HPDE6-E6E7 (cell line): ENCODE measurements around the gene GDF7.
"Not testable (repeated sequence)": the region's sequence is repeated elsewhere in the genome, so short reads cannot be mapped to it uniquely, and the experiment has no call there.

Experiments
- DNase-seq: peaks from one replicate; pipeline ENCODE4 v3.0.0; 2011; ENCODE audit warnings: missing footprints; ENCODE audit errors: extremely low spot score

Gene GDF7

DNA sequence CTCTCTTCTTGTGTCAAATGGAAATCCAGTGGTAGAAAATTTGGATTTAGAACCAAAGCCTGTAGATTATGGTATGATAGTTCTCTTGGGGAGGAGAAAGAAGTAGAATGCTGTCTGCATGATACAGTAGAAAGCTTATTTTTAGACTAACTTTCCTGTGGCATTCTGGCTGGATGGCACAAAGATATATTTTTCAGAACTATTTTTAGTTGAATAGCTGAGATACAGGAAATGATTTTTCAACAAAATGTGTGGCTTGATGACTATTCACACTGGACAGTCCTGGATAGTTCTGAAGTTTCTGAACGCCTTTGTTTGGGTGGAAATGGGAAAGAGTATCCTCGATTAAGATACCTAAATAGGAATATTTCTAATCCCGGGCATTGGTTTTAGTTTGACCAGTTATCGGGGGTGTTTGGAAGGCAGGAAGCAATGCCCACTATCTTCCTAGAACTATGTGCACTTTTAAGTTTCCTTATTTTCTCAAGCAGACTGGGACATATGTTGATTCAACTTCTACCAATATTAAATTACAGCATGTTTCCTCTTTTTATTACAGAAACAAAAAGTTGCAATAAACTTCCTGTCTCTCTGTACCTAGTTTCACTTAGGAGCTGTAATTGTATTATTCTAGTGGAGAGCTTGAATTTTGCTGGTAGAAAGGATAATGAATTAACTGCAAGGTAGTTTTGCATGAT is 32.1 kb downstream of the GDF7 start:
- no peak for DNase-seq

GRCh38 chr2:20702563-20702962 is 35.6 kb downstream of the GDF7 start:
- no peak for DNase-seq

DNA sequence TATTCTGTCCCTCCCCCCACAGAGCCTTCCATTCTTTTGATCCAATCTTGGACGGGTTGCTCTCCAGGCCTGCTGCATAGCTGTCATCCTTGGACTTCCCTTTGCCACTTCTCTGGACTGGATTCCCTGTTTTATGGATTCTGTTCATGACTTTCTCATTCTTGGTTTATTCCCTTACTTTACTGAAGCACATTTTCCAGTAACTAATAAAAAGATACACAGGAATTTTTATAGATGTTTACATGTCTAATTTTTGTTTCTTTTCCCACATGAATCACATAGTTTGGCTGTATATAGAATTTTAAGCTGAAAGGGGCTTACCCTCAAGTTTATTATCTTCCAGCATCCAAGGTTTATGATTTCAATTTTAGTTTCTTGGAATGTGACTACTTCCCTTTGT is 37.9 kb downstream of the GDF7 start:
- DNase-seq = no peak

GRCh38 chr2:20706217-20706616 is 39.3 kb downstream of the GDF7 start:
- DNase-seq = no peak

DNA sequence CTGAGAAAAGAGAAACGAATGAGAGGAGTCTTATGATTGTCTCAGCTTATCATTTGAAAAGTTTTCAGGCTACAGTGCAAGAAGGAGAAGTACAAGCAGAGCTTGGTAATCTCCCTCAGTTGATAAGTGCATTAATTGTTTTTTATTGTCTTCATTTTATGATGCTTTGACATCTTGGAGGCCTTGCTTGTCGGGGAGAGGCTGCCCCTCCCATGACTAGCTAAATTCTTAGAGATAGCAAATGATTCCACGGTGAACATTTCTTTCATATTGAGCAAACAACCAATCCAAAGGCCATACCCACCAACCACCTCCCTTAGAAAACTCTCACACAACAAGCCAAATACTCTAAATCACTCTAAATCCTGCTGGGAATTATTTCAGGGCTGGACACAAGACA is 39.8 kb downstream of the GDF7 start:
- no peak for DNase-seq

GRCh38 chr2:20707601-20708000 is 40.7 kb downstream of the GDF7 start:
- no peak for DNase-seq

- not testable (repeated sequence) for DNase-seq
Observed at GRCh38 chr2:20711641-20712040, 44.7 kb downstream of the GDF7 start.

DNA sequence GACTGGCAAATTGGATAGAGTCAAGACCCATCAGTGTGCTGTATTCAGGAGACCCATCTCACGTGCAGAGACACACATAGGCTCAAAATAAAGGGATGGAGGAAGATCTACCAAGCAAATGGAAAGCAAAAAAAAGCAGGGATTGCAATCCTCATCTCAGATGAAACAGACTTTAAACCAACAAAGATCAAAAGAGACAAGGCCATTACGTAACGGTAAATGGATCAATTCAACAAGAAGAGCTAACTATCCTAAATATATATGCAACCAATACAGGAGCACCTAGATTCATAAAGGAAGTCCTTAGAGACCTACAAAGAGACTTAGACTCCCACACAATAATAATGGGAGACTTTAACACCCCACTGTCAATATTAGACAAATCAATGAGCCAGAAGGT is 46.6 kb downstream of the GDF7 start:
- DNase-seq = not testable (repeated sequence)

GRCh38 chr2:20714412-20714811 is 47.5 kb downstream of the GDF7 start:
- DNase-seq = not testable (repeated sequence)

- DNase-seq = not testable (repeated sequence)
Observed at GRCh38 chr2:20716164-20716563, 49.2 kb downstream of the GDF7 start.

DNA sequence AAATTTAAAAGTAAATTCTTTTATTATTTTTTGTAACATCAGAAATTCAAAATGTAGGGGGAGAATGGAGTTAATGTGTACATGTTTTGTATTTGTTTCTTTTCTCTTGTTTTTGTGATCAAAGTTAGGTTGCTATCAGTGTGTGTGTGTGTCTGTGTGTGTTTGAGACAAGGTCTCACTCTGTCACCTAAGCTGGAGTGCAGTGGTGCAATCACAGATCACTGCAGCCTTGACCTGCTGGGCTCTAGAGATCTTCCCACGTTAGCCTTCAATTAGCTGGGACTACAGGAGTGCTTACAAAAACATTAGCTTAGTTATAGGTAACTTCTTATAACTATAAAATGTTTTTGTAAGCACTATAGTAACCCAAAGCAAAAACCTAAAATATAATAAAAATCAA is 50.7 kb downstream of the GDF7 start:
- DNase-seq = no peak

GRCh38 chr2:20722592-20723240 is 55.8 kb downstream of the GDF7 start:
- no peak for DNase-seq

DNA sequence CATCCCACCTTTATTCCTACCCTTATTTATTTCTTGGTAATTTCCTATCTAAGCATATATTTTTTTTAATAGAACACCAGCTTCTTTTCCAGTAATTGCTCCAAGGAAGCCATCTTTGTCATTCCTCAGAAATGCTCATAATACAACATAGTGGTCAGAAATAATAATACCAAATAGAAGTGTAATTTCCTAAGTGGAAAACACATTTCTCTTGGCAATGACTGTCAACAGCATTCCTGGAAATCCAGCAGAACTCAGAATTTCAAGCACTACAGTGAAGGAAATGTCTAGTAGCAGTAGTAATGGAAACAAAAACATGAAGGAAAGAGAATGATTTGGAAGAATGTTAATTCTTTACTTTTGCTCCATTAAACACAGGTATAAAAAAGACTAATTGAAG is 56.6 kb downstream of the GDF7 start:
- no peak for DNase-seq

DNA sequence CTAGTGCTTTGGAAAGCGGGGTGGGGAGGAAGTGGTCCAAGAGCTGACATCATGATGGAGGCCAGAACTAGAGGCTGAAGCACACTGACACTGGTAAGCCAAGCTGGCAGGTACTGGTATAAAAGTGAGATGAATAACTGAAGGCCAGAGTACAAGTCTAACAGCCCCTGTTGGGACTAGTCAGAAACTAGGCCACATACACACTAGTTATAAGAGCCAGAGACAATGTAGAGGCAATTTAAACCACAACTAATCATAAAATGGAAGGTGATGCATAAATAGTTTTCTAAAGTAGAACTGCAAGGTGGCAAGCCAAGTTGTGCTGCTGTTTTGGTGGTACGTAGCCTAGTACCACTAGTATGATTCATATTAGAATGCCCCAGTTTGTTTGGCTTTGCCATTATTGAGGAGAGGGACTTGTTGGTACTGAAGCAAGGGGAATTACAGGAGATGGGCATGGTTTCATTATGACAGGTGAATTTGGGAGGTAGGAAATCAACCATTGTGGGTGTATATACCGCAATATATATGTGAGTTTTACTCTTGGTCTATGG is 57.6 kb downstream of the GDF7 start:
- DNase-seq = no peak

DNA sequence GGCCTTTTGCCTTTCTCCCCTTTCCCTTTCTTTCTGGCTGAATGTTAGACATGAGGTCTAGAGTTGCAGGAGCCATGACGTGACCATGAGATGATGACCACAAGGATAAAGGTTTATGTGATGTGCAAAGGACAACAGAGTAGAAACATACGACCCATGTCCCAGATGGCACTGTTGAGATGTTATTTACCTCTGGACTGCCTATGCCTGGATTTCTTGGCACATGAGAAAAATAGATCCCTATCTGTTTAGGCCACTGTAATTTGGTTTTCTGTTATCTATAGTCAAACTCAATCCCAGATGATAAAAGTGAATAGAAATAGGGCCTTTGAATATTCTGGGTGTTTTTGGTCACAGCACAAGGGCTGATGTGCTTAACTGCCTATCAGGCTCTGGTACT is 58.8 kb downstream of the GDF7 start:
- no peak for DNase-seq

- no peak for DNase-seq
Observed at GRCh38 chr2:20726913-20727312, 60.0 kb downstream of the GDF7 start.

DNA sequence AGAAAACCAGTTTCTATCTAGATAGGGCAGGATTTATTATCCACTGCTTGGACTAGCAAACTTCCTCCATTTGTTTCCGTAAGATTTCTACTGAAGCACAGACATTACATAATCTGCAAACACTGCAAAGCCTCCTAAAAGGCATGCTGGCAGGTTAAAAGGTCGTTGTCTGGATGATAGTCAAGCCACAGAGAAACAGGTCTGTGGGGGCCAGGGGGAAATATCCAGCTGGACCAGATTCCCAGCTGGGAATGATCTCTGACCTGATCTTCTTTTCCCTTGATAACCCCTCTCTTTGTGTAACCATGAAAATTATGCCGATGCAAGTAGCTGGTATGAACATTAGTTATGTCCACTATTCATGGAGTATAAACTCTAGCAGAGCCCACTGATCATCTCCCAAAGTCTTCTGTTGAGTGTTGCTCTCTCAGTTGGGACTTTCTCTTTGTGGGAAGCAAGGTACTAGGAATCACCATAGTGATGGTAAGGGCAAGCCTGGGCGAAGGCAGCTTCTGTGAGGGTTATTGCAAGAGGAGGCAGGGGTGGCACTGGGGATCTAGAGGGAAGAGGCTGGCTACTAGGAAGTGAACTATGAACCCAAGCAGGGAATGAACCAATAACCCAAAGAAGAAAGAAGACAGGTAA is 61.3 kb downstream of the GDF7 start:
- DNase-seq = no peak
